Esophagus squamous epithelium (tissue), 5 donors: ENCODE data around the gene GSG1L. TPM values are rescaled to one million over a fixed set of nuclear protein-coding genes. Genes with fewer than 3 reads are reported as not detected.
"Not testable (repeated sequence)": the region's sequence is repeated elsewhere in the genome, so short reads cannot be mapped to it uniquely, and the experiment has no call there.

Experiments
- DNase-seq: peaks from one replicate; lab custom pipeline; 2025; lab: John Stamatoyannopoulos, UW
- H3K27ac ChIP-seq, 4 donors: fragments of 200-600 bp; sonication (generic); one replicate each; pipeline ENCODE4 v1.5.1; 2016 to 2019; ENCODE audit warnings: mild to moderate bottlenecking in 1 of 4
- H3K27me3 ChIP-seq, 4 donors: fragments of 200-600 bp; sonication (generic); 1 replicate in 3 of 4; 2 replicates in 1 of 4; pipeline versions ENCODE4 v1.5.1 to v1.6.0; 2017 to 2021; ENCODE audit warnings: antibody characterized with exemption in 1 of 4
- H3K36me3 ChIP-seq, 3 donors: fragments of 200-600 bp; sonication (generic); one replicate each; pipeline ENCODE4 v1.5.1; 2016 to 2019
- H3K4me1 ChIP-seq, 3 donors: fragments of 200-600 bp; sonication (generic); one replicate each; pipeline ENCODE4 v1.5.1; 2017 to 2019
- H3K4me3 ChIP-seq, 4 donors: fragments of 200-600 bp; sonication (generic); 1 replicate in 3 of 4; 2 replicates in 1 of 4; pipeline ENCODE4 v1.5.1; 2016 to 2019; ENCODE audit warnings: mild to moderate bottlenecking in 2 of 4, moderate library complexity in 1 of 4
- H3K9me3 ChIP-seq, 3 donors: fragments of 200-600 bp; sonication (generic); one replicate each; pipeline ENCODE4 v1.5.1; 2016 to 2019
- CTCF ChIP-seq, 6 experiments: fragments of 450-650 bp in 4 of 6; fragments of 200-600 bp in 2 of 6; sonication (generic) in 2 of 6; IDR thresholded peaks; one replicate each; pipeline ENCODE4 v1.5.1; 2016 to 2019; ENCODE audit warnings: antibody characterized with exemption in 6 of 6, mild to moderate bottlenecking in 4 of 6, moderate library complexity in 4 of 6
- POLR2A ChIP-seq, 4 donors: fragments of 450-650 bp; IDR thresholded peaks; one replicate each; pipeline ENCODE4 v1.6.1; 2017; ENCODE audit warnings: antibody characterized with exemption in 4 of 4, mild to moderate bottlenecking in 4 of 4, moderate library complexity in 3 of 4
- WGBS, 2 donors: methylation state at CpG; one replicate each; pipeline ENCODE4 v1.1.5; 2018; 5-methylcytosine and 5-hydroxymethylcytosine counted together
- intact Hi-C: fragments of 100-400 bp; cut with DNase I; formaldehyde crosslinking; loops from one replicate; pipeline ENCODE4 v1.15.0; 2022
- total RNA-seq, 4 donors: library from RNA; depleted of rRNA; stranded (reverse); fragments of >200 nt; gene quantifications; one replicate each; pipeline ENCODE4 v1.1.0, GENCODE V29; 2016
- donor health status: DM: yes; HTN: yes; CAD: no.

GSG1L gene
- total RNA-seq, 4 donors from 2014 or later: under 0.01 to 0.21 TPM; not detected in 2

GRCh38 chr16:27883576-27883975 is 179.9 kb downstream of the GSG1L start:
- DNase-seq: no peak
- no peaks in the 10 kb centered on the region for H3K4me1 ChIP-seq
- H3K4me3 ChIP-seq: no peak overlapping the region
- 80 to 85% methylated on average over 4 of the region's 5 CpGs for WGBS, 2 donors
- intact Hi-C loops: no loop called here
- no peaks in the 10 kb centered on the region for H3K9me3 ChIP-seq
- H3K27ac ChIP-seq: no peak overlapping the region
- TF ChIP-seq CTCF (IDR thresholded peaks at IDR 0.05): no peak
- TF ChIP-seq POLR2A (IDR thresholded peaks at IDR 0.05): no peak
- H3K27me3 ChIP-seq: peaks cover 0 to 28% (median 0%) of the 10 kb centered on the region in 4 donors
- no peaks in the 10 kb centered on the region for H3K36me3 ChIP-seq

DNA sequence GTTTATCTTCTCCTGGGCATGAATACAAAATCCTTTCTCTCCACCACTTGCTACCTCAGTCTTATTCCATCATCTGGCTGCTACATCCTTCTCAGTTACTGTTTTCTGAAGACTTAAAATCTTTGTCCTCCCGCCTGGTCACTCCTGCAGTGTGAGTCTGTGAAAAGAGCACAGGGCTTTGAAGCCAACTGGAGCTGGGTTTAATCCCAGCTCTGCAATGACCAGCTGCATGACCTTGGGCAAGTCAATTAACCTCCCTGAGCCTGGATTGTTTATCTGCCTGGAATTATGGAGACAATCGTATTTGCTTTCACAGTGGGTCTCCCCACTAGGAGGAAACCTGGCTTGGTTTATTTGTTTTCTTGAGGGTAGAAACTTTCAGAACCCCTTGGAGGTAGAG is 183.2 kb downstream of the GSG1L start:
- H3K27ac ChIP-seq: no peak overlapping the region
- no peak for DNase-seq
- intact Hi-C loops: no loop called here
- no peaks in the 10 kb centered on the region for H3K9me3 ChIP-seq
- H3K4me1 ChIP-seq: no peaks in the 10 kb centered on the region
- H3K4me3 ChIP-seq: no peak overlapping the region
- H3K36me3 ChIP-seq: no peaks in the 10 kb centered on the region
- 30 to 60% methylated on average over 2 of the region's 2 CpGs for WGBS, 2 donors
- TF ChIP-seq POLR2A (IDR thresholded peaks at IDR 0.05) (no peak), CTCF (IDR thresholded peaks at IDR 0.05) (no peak)
- peaks cover 0 to 4% (median 0%) of the 10 kb centered on the region in 4 donors for H3K27me3 ChIP-seq

GRCh38 chr16:27879601-27880247 is 183.8 kb downstream of the GSG1L start:
- Histone ChIP-seq H3K27ac (no peak overlapping the region), H3K27me3 (peaks cover 0 to 4% (median 0%) of the 10 kb centered on the region in 4 donors), H3K4me1 (no peaks in the 10 kb centered on the region), H3K36me3 (no peaks in the 10 kb centered on the region), H3K9me3 (peaks cover 0 to 4% (median 0%) of the 10 kb centered on the region in 3 donors), H3K4me3 (no peak overlapping the region)
- TF ChIP-seq POLR2A (IDR thresholded peaks at IDR 0.05) (no peak), CTCF (IDR thresholded peaks at IDR 0.05) (no peak)
- no peak for DNase-seq
- intact Hi-C loops: no loop called here
- WGBS, 2 donors: 68 to 76% methylated on average over 3 of the region's 3 CpGs

DNA sequence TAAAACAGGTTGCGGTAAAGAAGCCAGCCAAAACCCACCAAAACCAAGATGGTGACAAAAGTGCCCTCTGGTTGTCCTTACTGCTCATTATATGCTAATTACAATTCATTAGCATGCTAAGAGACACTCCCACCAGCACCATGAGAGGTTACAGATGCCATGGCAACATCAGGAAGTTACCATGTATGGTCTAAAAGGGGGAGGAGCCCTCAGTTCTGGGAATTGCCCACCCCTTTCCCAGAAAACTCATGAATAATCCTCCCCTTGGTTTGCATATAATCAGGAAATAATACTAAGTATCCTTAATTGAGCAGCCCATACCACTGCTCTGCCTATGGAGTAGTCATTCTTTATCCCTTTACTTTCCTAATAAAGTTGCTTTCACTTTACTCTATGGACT is 190.9 kb downstream of the GSG1L start:
- H3K9me3 ChIP-seq: peaks cover 0 to 18% (median 0%) of the 10 kb centered on the region in 3 donors
- H3K27ac ChIP-seq, H3K27me3 ChIP-seq, H3K4me3 ChIP-seq, H3K4me1 ChIP-seq, H3K36me3 ChIP-seq, intact Hi-C loops, DNase-seq: not testable (repeated sequence)
- 92 to 100% methylated on average over 1 of the region's 1 CpG for WGBS, 2 donors

GRCh38 chr16:27870116-27870798 is 193.3 kb downstream of the GSG1L start:
- Histone ChIP-seq H3K36me3 (no peaks in the 10 kb centered on the region), H3K27ac (no peak overlapping the region), H3K4me3 (no peak overlapping the region), H3K9me3 (peaks cover 0 to 18% (median 0%) of the 10 kb centered on the region in 3 donors), H3K4me1 (no peaks in the 10 kb centered on the region), H3K27me3 (no peaks in the 10 kb centered on the region)
- TF ChIP-seq CTCF (IDR thresholded peaks at IDR 0.05): no peak
- no peak for TF ChIP-seq POLR2A (IDR thresholded peaks at IDR 0.05)
- intact Hi-C loops: no loop called here
- WGBS, 2 donors: 45 to 47% methylated on average over 4 of the region's 4 CpGs
- DNase-seq: no peak
